NCI-H345 treated with DMSO at 0.1 percent for 48 hours (cell line): ENCODE measurements around the gene FGF13.

Source experiments
- DNase-seq: peaks from one replicate; lab custom pipeline; 2025; ENCODE audit not compliant: unreplicated experiment; lab: John Stamatoyannopoulos, UW

Gene FGF13

DNA sequence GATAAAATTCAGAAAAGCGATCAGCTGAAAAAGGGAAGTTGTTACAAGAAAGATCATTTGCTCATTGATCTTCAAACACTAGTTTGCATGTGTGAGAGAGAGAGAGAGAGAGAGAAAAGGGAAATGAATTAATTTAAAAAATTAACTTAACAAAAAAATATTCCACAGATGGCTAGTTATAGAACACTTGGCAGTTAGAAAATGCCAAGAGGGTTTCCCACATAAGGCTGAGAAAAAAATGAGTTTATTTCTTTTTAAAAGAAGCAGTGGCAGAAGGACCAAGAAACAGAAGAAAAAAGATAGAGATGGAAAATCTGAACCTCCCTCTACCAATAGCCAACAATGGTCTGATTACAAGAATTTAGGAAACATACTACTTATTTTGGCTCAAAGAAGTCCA is 47.1 kb downstream of the FGF13 start:
- DNase-seq, result no peak

GRCh38 chrX:138664016-138664415 is 47.5 kb downstream of the FGF13 start:
- no peak for DNase-seq

- no peak for DNase-seq
Observed at GRCh38 chrX:138651494-138651893, 60.0 kb downstream of the FGF13 start.

- DNase-seq, result no peak
Observed at GRCh38 chrX:138648568-138648967, 62.9 kb downstream of the FGF13 start.

- no peak for DNase-seq
Observed at GRCh38 chrX:138638996-138639395, 72.5 kb downstream of the FGF13 start.
